Dermis blood vessel endothelial cell (primary cell): ENCODE measurements around the gene SLC26A9. TPM values are rescaled to one million over a fixed set of nuclear protein-coding genes. Genes with fewer than 3 reads are reported as not detected.
"Not testable (repeated sequence)": the region's sequence is repeated elsewhere in the genome, so short reads cannot be mapped to it uniquely, and the experiment has no call there.

ENCODE experiments used
- DNase-seq: peaks from one replicate; pipeline ENCODE4 v3.0.0; 2010
- total RNA-seq: library from RNA; depleted of rRNA; stranded (reverse); fragments of >200 nt; gene quantifications from 2 replicates; pipeline ENCODE4 v1.2.3, GENCODE V29; 2014

SLC26A9 gene
- total RNA-seq, 1 donor from 2014 or later, result not detected

DNA sequence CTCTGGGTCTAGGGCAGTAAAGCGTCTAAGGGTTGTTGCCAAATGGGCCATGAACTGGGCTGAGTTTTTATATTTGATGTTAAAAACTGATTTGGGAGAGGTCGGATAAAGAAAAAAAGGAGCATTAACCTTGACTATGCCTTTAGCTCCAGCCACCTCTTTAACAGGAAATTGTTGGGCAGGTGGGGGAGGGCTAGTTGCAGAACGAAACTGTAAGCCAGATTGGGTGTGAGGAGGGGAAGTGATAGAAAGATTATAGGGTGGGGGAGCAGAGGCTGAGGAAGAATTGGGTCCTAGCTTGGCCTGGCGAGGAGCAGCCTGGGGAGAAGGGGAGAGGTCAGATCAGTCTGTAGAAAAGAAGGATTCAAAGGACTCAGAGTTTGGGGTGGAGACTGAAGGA, 54.2 kb downstream of the SLC26A9 start:
- DNase-seq, result not testable (repeated sequence)

DNA sequence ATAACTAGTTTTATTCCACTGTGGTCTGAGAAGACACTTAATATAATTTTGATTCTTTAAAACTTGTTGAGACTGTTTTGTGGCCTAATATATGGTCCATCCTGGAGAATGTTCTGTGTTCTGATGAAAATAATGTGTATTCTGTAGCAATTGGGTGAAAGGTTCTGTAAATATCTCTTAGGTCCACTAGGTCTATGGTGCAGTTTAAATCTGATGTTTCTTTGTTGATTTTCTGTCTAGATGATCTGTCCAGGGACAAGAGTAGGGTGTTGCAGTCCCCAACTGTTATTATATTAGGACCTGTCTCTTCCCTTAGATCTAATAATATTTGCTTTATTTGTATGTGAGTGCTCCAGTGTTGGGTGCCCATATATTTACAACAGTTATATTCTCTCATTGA, 59.5 kb downstream of the SLC26A9 start:
- DNase-seq, result no peak

DNA sequence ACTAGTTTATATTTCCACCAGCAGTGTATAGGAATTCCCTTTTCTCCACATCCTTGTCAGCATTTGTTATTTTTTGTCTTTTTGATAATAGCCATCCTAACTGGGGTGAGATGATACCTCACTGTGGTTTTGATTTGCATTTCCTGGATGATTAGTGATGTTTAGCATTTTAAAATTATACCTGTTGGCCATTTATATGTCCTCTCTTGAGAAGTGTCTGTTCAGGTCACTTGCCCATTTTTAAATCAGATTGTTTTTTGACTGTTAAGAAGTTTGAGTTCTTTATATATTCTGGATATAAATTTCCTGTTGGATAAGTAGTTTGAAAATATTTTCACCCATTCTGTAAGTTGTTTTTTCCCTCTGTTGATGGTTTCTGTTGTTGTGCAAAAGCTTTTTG, 62.3 kb downstream of the SLC26A9 start:
- no peak for DNase-seq

DNA sequence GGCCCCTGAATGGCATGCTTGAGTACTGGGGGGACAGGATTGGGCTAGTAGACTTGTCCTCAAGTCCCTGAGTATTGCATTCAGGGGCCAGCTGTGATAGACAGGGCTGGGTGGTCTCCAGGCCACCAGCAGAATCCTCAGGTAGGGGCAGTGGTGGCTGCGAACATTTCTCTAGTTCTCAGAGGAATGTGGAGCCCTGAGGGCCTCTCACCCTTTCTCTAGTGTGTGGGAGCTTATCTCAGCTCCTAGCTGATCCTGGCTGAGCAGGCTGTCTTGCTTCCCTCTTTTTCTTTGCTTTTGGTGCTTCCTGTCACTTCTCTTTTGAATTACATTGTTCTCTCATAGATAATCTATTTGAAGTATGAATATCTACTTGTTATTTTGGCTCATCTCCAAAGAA, 63.3 kb downstream of the SLC26A9 start:
- no peak for DNase-seq

DNA sequence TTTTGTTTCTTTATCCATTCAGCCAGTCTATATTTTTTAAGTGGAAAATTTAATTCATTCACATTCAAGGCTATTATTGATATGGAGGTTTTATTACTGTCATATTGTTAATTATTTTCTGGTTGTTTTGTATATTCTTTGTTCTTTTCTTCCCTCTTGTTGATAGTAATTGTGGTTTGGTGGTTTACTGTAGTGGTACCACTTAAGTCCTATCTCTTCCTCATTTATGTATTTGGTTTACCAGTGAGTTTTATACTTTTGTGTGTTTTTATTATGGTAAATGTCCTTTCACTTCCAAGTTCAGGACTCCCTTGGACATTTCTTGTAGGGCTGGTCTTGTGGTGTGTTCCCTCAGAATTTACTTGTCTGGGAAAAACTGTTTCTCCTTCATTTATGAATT, 65.2 kb downstream of the SLC26A9 start:
- DNase-seq, result no peak

DNA sequence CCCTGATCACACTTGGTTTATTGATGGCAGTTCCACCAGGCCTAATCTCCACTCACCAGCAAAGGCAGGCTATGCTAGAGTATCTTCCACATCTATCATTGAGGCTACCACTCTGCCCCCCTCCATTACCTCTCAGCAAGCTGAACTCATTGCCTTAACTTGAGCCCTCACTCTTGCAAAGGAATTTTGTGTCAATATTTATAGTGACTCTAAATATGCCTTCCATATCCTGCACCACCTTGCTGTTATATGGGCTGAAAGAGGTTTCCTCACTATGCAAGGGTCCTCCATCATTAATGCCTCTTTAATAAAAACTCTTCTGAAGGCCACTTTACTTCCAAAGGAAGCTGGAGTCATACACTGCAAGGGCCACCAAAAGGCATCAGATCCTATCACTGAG, 70.1 kb downstream of the SLC26A9 start:
- DNase-seq, result not testable (repeated sequence)

DNA sequence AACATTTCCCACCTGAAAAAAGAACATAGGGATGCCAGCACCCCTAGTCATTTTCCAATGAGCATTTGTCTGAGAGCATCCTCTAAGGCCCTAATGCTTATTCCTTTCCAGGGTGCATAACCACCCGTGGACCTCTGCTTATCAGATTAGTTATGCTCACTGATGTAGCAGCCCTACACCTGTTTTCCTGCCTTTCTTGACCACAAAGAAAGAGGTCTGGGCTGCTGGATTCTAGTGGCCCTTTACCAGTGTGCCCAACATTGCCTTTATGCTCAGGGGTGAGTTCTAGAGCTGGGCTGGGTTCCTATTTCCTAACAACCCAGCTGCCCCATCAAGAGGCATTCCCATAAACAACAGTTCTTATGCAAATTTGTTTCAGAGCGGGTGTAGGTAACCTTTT, 73.0 kb downstream of the SLC26A9 start:
- no peak for DNase-seq

Other genes starting within 250 kb of the SLC26A9 start
- 86.8 and 160 TPM in 2 replicates for gene NUCKS1, start 193.3 kb downstream of the SLC26A9 start, total RNA-seq
- 28.2 and 29.6 TPM in 2 replicates for gene RAB29, start 168.0 kb downstream of the SLC26A9 start, total RNA-seq
- gene SLC41A1, start 130.3 kb downstream of the SLC26A9 start, total RNA-seq, result 22.8 and 30.7 TPM in 2 replicates
- gene PM20D1, start 93.3 kb downstream of the SLC26A9 start, total RNA-seq, result 0.05 TPM in 1 of 2 replicates, not detected in the other
- gene RAB7B, start 59.9 kb upstream of the SLC26A9 start, total RNA-seq, result not detected in 2 replicates
- not detected in 2 replicates for gene CTSE, start 80.4 kb upstream of the SLC26A9 start, total RNA-seq
- not detected in 2 replicates for gene RHEX, start 109.7 kb upstream of the SLC26A9 start, total RNA-seq
- gene AVPR1B, start 173.9 kb upstream of the SLC26A9 start, total RNA-seq, result 0.05 TPM in 1 of 2 replicates, not detected in the other